H9 (cell line): ENCODE measurements around the gene NUP58. TPM values are rescaled to one million over a fixed set of nuclear protein-coding genes. Genes with fewer than 3 reads are reported as not detected.

ENCODE experiments used
- DNase-seq: peaks from one replicate; pipeline ENCODE4 v3.0.0-alpha.2; 2017
- H2AFZ ChIP-seq: one replicate; pipeline ENCODE4 v1.6.1; 2013; ENCODE audit warnings: mild to moderate bottlenecking, low read length, control low read depth, moderate library complexity
- H2AK5ac ChIP-seq: 2 replicates; pipeline ENCODE4 v1.6.1; 2013; ENCODE audit warnings: low read length, control low read depth, mixed read lengths; ENCODE audit not compliant: insufficient read length
- H2BK120ac ChIP-seq: one replicate; pipeline ENCODE4 v1.6.1; 2013; ENCODE audit warnings: low read depth, mild to moderate bottlenecking, low read length, control low read depth, inconsistent platforms; ENCODE audit not compliant: poor library complexity, severe bottlenecking
- H2BK12ac ChIP-seq: 2 replicates; pipeline ENCODE4 v1.6.1; 2013; ENCODE audit warnings: low read length, control low read depth, mixed read lengths, low read depth; ENCODE audit not compliant: insufficient read length
- H2BK15ac ChIP-seq: 2 replicates; pipeline ENCODE4 v1.6.1; 2013; ENCODE audit warnings: low read depth, low read length, control low read depth
- H2BK20ac ChIP-seq: one replicate; pipeline ENCODE4 v1.6.1; 2013; ENCODE audit warnings: low read depth, mild to moderate bottlenecking, low read length, control low read depth, inconsistent platforms; ENCODE audit not compliant: poor library complexity, severe bottlenecking
- H2BK5ac ChIP-seq: 2 replicates; pipeline ENCODE4 v1.6.1; 2013; ENCODE audit warnings: low read length, control low read depth, mixed read lengths; ENCODE audit not compliant: insufficient read length
- H3K14ac ChIP-seq: 2 replicates; pipeline ENCODE4 v1.6.1; 2013; ENCODE audit warnings: low read length, control low read depth; ENCODE audit not compliant: insufficient read depth
- H3K18ac ChIP-seq: 2 replicates; pipeline ENCODE4 v1.6.1; 2013; ENCODE audit warnings: low read depth, mild to moderate bottlenecking, mixed read lengths, low read length, control low read depth; ENCODE audit not compliant: insufficient read length
- H3K23ac ChIP-seq: 2 replicates; pipeline ENCODE4 v1.6.1; 2013; ENCODE audit warnings: low read length, control low read depth, mixed read lengths, low read depth; ENCODE audit not compliant: insufficient read length
- H3K23me2 ChIP-seq: 2 replicates; pipeline ENCODE4 v1.6.1; 2013; ENCODE audit warnings: low read depth, mild to moderate bottlenecking, mixed read lengths, low read length, control low read depth; ENCODE audit not compliant: insufficient read length, poor library complexity, severe bottlenecking
- H3K27ac ChIP-seq: 2 replicates; pipeline ENCODE4 v1.5.1; 2013; ENCODE audit warnings: low read length, control low read depth, mixed read lengths, low read depth; ENCODE audit not compliant: insufficient read length
- H3K27me3 ChIP-seq: 2 replicates; pipeline ENCODE4 v1.6.1; 2013; ENCODE audit warnings: low read length, control low read depth, inconsistent platforms; ENCODE audit not compliant: insufficient read depth
- H3K4ac ChIP-seq: 2 replicates; pipeline ENCODE4 v1.6.1; 2013; ENCODE audit warnings: low read depth, mild to moderate bottlenecking, control low read depth, inconsistent platforms, low read length, moderate library complexity
- H3K4me1 ChIP-seq: 2 replicates; pipeline ENCODE4 v1.6.1; 2013; ENCODE audit warnings: low read length, control low read depth, inconsistent platforms; ENCODE audit not compliant: insufficient read depth
- H3K4me2 ChIP-seq: 2 replicates; pipeline ENCODE4 v1.6.1; 2013; ENCODE audit warnings: low read length, control low read depth, mixed read lengths; ENCODE audit not compliant: insufficient read length, insufficient read depth
- H3K56ac ChIP-seq: 2 replicates; pipeline ENCODE4 v1.6.1; 2013; ENCODE audit warnings: low read depth, mild to moderate bottlenecking, mixed read lengths, low read length, control low read depth; ENCODE audit not compliant: insufficient read length
- H3K79me1 ChIP-seq: 2 replicates; pipeline ENCODE4 v1.6.1; 2013; ENCODE audit warnings: low read depth, mild to moderate bottlenecking, moderate library complexity, low read length, control low read depth, inconsistent platforms; ENCODE audit not compliant: insufficient read depth, poor library complexity, severe bottlenecking
- H3K79me2 ChIP-seq: 2 replicates; pipeline ENCODE4 v1.6.1; 2013; ENCODE audit warnings: low read length, control low read depth, inconsistent platforms; ENCODE audit not compliant: insufficient read depth
- H3K9ac ChIP-seq: 2 replicates; pipeline ENCODE4 v1.6.1; 2013; ENCODE audit warnings: low read length, control low read depth, mixed read lengths; ENCODE audit not compliant: insufficient read length; ENCODE audit errors: extremely low read depth
- H3K9me3 ChIP-seq: one replicate; pipeline ENCODE4 v1.6.1; 2013; ENCODE audit warnings: low read depth, low read length, inconsistent platforms; ENCODE audit not compliant: control insufficient read depth
- H3T11ph ChIP-seq: one replicate; pipeline ENCODE4 v1.6.1; 2013; ENCODE audit warnings: mild to moderate bottlenecking, low read length, control low read depth, inconsistent platforms
- H4K20me1 ChIP-seq: one replicate; pipeline ENCODE4 v1.6.1; 2013; ENCODE audit not compliant: control insufficient read depth, insufficient read length, insufficient read depth
- H4K5ac ChIP-seq: 2 replicates; pipeline ENCODE4 v1.6.1; 2013; ENCODE audit warnings: low read depth, mild to moderate bottlenecking, mixed read lengths, low read length, control low read depth; ENCODE audit not compliant: insufficient read length
- H4K8ac ChIP-seq: replicated peaks from 2 replicates; pipeline ENCODE4 v1.6.1; 2013; ENCODE audit warnings: low read length, control low read depth, mixed read lengths, low read depth; ENCODE audit not compliant: insufficient read length
- H4K91ac ChIP-seq: 2 replicates; pipeline ENCODE4 v1.6.1; 2013; ENCODE audit warnings: low read depth, mild to moderate bottlenecking, moderate library complexity, mixed read lengths, low read length, control low read depth; ENCODE audit not compliant: insufficient read length
- H3K27ac Mint-ChIP-seq, 3 experiments: 2 replicates in 2 of 3; 3 replicates in 1 of 3; pipeline ENCODE4 v1.8.0; 2020 to 2021; ENCODE audit warnings: mixed read lengths in 3 of 3, mild to moderate bottlenecking in 1 of 3, moderate library complexity in 1 of 3
- H3K27me3 Mint-ChIP-seq: 2 replicates; pipeline ENCODE4 v1.8.0; 2021; ENCODE audit warnings: low read depth, mild to moderate bottlenecking, moderate library complexity, mixed read lengths
- H3K36me3 Mint-ChIP-seq, 3 experiments: 2 replicates in 2 of 3; 3 replicates in 1 of 3; pipeline ENCODE4 v1.8.0; 2020 to 2021; ENCODE audit warnings: low read depth in 3 of 3, mixed read lengths in 3 of 3; ENCODE audit not compliant: insufficient read depth in 1 of 3
- H3K4me1 Mint-ChIP-seq, 2 experiments: 2 replicates each; pipeline ENCODE4 v1.8.0; 2020; ENCODE audit warnings: mixed read lengths in 2 of 2
- H3K4me3 Mint-ChIP-seq, 2 experiments: 2 replicates in 1 of 2; 3 replicates in 1 of 2; pipeline ENCODE4 v1.8.0; 2020 to 2021; ENCODE audit warnings: mild to moderate bottlenecking in 2 of 2, mixed read lengths in 2 of 2, moderate library complexity in 1 of 2
- H3K9me3 Mint-ChIP-seq, 2 experiments: 2 replicates in 1 of 2; 3 replicates in 1 of 2; pipeline ENCODE4 v1.8.0; 2020; ENCODE audit warnings: mild to moderate bottlenecking in 2 of 2, mixed read lengths in 2 of 2, moderate library complexity in 1 of 2
- WGBS: extraction: QIAGEN DNeasy Blood & Tissue Kit; methylation state at CpG from one replicate; pipeline ENCODE4 v1.1.7; 2013; ENCODE audit warnings: missing lambda C conversion rate, low lambda C conversion rate, mixed read lengths; ENCODE audit not compliant: insufficient read length; ENCODE audit errors: extremely low coverage; 5-methylcytosine and 5-hydroxymethylcytosine counted together
- total RNA-seq: library from RNA; stranded (reverse); gene quantifications from 2 replicates; pipeline ENCODE4 v1.2.1, GENCODE V29; 2021
- TF ChIP-seq, protein P1 (sequence below): fragments of 200-600 bp; sonication (generic); conservative IDR thresholded peaks from 3 replicates; pipeline ENCODE4 v1.8.0; 2021; ENCODE audit warnings: antibody characterized with exemption, mild to moderate bottlenecking

Gene NUP58
- total RNA-seq, 1 experiment from 2014 or later, result 77.6 TPM

DNA sequence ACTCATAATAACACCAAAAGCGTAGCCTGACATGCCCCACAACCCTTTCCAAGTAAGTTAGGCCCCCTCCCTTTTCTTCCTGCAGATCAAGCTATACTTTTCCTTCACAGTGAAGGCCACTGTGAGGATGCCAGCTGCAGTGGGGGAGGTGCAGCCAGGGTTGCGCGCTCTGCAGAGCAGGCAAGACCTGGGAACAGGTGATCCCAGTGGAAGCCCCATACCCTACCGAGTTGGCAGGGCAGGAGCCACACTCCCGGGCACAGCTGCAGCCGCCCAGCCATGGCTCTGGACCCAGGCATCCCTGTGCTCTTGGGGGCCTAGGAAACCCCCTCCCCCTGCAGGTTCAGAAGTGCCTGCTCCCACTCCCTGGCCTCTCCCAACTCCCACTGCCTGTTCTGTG, 32.9 kb upstream of the NUP58 start:
- H3K56ac ChIP-seq, result no peak overlapping the region
- H3K4ac ChIP-seq, result no peak overlapping the region
- H2AK5ac ChIP-seq, result no peak overlapping the region
- H3K23ac ChIP-seq, result no peak overlapping the region
- no peak overlapping the region for H3T11ph ChIP-seq
- no peak overlapping the region for H2BK120ac ChIP-seq
- H3K79me2 ChIP-seq, result no peaks in the 10 kb centered on the region
- no peak overlapping the region for H3K27ac ChIP-seq
- no peak overlapping the region for H2AFZ ChIP-seq
- no peaks in the 10 kb centered on the region for H3K9me3 ChIP-seq
- H2BK20ac ChIP-seq, result no peak overlapping the region
- H3K27me3 ChIP-seq, result no peaks in the 10 kb centered on the region
- H4K8ac ChIP-seq, result no peak overlapping the region
- Mint-ChIP-seq H3K27me3 (no peaks in the 10 kb centered on the region), H3K9me3 (no peaks in the 10 kb centered on the region), H3K4me3 (no peak overlapping the region), H3K27ac (no peak overlapping the region), H3K4me1 (peaks cover 3 to 7% of the 10 kb centered on the region in 2 experiments; a peak in 1 of 4 replicates), H3K36me3 (peaks cover 0 to 10% (median 0%) of the 10 kb centered on the region in 3 experiments; a peak in 3 of 7 replicates)
- H4K20me1 ChIP-seq, result no peaks in the 10 kb centered on the region
- no CpG with 5 or more reads among the region's 6 CpGs for WGBS
- no peak for DNase-seq
- H3K9ac ChIP-seq, result no peak overlapping the region
- H3K23me2 ChIP-seq, result no peaks in the 10 kb centered on the region
- no peak overlapping the region for H3K14ac ChIP-seq
- no peak overlapping the region for H3K4me2 ChIP-seq
- H2BK15ac ChIP-seq, result no peak overlapping the region
- H2BK12ac ChIP-seq, result no peak overlapping the region
- no peak overlapping the region for H2BK5ac ChIP-seq
- no peaks in the 10 kb centered on the region for H3K79me1 ChIP-seq
- no peak overlapping the region for H4K91ac ChIP-seq
- H3K4me1 ChIP-seq, result no peaks in the 10 kb centered on the region
- TF ChIP-seq, protein P1, sequence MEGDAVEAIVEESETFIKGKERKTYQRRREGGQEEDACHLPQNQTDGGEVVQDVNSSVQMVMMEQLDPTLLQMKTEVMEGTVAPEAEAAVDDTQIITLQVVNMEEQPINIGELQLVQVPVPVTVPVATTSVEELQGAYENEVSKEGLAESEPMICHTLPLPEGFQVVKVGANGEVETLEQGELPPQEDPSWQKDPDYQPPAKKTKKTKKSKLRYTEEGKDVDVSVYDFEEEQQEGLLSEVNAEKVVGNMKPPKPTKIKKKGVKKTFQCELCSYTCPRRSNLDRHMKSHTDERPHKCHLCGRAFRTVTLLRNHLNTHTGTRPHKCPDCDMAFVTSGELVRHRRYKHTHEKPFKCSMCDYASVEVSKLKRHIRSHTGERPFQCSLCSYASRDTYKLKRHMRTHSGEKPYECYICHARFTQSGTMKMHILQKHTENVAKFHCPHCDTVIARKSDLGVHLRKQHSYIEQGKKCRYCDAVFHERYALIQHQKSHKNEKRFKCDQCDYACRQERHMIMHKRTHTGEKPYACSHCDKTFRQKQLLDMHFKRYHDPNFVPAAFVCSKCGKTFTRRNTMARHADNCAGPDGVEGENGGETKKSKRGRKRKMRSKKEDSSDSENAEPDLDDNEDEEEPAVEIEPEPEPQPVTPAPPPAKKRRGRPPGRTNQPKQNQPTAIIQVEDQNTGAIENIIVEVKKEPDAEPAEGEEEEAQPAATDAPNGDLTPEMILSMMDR, result no peak
- no peak overlapping the region for H3K18ac ChIP-seq
- no peak overlapping the region for H4K5ac ChIP-seq
